GM13976 (cell line): ENCODE measurements around the gene TAF11L13.

ENCODE experiments used
- DNase-seq: peaks from one replicate; pipeline ENCODE4 v3.0.0; 2012; ENCODE audit warnings: low spot score
- CTCF ChIP-seq: IDR thresholded peaks from 2 replicates; pipeline ENCODE4 v1.5.1; 2012; ENCODE audit warnings: borderline replicate concordance, mild to moderate bottlenecking; ENCODE audit not compliant: insufficient read depth; ENCODE audit errors: extremely low read depth, missing control alignments, control extremely low read depth
- in situ Hi-C: fragments of 300-500 bp; cut with MboI; formaldehyde crosslinking; loops from one replicate; pipeline ENCODE4 v1.12.0; 2022; ENCODE audit warnings: low sequenced_read_pairs, mixed read lengths, inconsistent platforms; ENCODE audit not compliant: unreplicated experiment

The TAF11L13 gene

GRCh38 chr5:17666726-17667235, 34.9 kb downstream of the TAF11L13 start:
- TF ChIP-seq CTCF = no peak

GRCh38 chr5:17670353-17670752, 38.5 kb downstream of the TAF11L13 start:
- no peak for TF ChIP-seq CTCF

More at GRCh38 chr5:17666726-17667235, 34.9 kb downstream of the TAF11L13 start:
- DNase-seq = no peak
- in situ Hi-C loops = no loop called here

GRCh38 chr5:17678751-17679324, 47.0 kb downstream of the TAF11L13 start:
- no peak for DNase-seq
- in situ Hi-C loops = no loop called here
- no peak for TF ChIP-seq CTCF

More at GRCh38 chr5:17670353-17670752, 38.5 kb downstream of the TAF11L13 start:
- in situ Hi-C loops = no loop called here
- no peak for DNase-seq

GRCh38 chr5:17679597-17680203, 47.8 kb downstream of the TAF11L13 start:
- DNase-seq = no peak
- in situ Hi-C loops = no loop called here
- TF ChIP-seq CTCF = no peak

- no peak for DNase-seq
- in situ Hi-C loops = no loop called here
- no peak for TF ChIP-seq CTCF
Observed at GRCh38 chr5:17680737-17681136, 48.8 kb downstream of the TAF11L13 start.
